Fibroblast of lung (primary cell): ENCODE data around the gene COTL1.

Source experiments
- CTCF ChIP-seq, 2 donors: IDR thresholded peaks in 1 of 2; conservative IDR thresholded peaks in 1 of 2; 1 replicate in 1 of 2; 2 replicates in 1 of 2; pipeline ENCODE4 v1.5.1; 2011 to 2012; ENCODE audit warnings: low read length in 2 of 2, control low read depth in 1 of 2, inconsistent platforms in 1 of 2, low read depth in 1 of 2, mild to moderate bottlenecking in 1 of 2
- EZH2 ChIP-seq: IDR thresholded peaks from 2 replicates; pipeline ENCODE4 v1.5.1; 2012; ENCODE audit warnings: low read length, control low read depth, mild to moderate bottlenecking; ENCODE audit errors: missing control alignments

- TF ChIP-seq EZH2 (no peak), CTCF (conservative IDR thresholded peaks at IDR 0.05 in 1 of 2, IDR thresholded peaks at IDR 0.05 in 1 of 2; ENCODE audit: low read depth in 1 of 2, low read length in 2 of 2) (no peak)
Observed at GRCh38 chr16:84555418-84556196, 62.3 kb downstream of the COTL1 start.
